NCI-H2171 (cell line): ENCODE measurements around the gene FNDC3A.
"Not testable (repeated sequence)": the region's sequence is repeated elsewhere in the genome, so short reads cannot be mapped to it uniquely, and the experiment has no call there.

Experiments
- DNase-seq: peaks from one replicate; lab custom pipeline; 2025; lab: John Stamatoyannopoulos, UW

FNDC3A gene

DNA sequence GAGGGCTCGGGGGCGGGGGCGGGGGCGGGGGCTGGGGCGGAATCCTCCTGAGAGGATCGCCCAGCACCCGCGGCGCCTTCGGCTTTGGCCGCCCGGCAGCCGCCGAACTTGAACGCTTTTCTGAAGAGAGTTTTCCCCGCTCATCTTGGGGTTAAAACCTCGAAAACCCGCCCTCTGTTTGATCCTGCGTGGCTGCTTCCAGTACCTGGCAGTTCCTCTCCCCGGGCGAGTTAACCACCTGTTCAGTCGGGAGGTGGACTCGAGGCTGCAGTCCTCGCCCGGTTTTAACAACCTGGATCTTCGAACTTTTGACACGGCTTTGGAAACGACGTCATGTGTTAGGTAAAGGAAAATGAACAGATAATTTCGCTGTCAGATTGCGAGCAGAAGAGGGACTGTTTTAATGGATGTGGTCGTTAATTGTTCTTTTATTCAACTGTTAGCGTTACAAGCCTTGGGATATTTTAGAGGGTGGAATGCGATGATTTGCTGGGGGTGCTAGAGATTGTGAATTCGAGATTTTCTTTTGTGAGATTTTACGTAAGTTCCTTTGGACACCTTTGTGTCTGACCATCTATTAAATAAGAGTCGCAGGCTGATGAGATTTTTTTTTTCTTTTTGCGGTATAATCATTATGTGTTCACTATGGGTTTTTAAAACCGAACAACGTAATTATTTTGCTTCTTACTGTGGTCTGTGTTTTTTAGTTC lies 1.0 kb downstream of the FNDC3A start:
- peak; percentile 82 for DNase-seq

- DNase-seq, result no peak
Measured at GRCh38 chr13:48977286-48977625, 1.5 kb downstream of the FNDC3A start.

- DNase-seq, result no peak
Measured at GRCh38 chr13:48977973-48978372, 2.3 kb downstream of the FNDC3A start.

- no peak for DNase-seq
Measured at GRCh38 chr13:48978942-48979601, 3.4 kb downstream of the FNDC3A start.

DNA sequence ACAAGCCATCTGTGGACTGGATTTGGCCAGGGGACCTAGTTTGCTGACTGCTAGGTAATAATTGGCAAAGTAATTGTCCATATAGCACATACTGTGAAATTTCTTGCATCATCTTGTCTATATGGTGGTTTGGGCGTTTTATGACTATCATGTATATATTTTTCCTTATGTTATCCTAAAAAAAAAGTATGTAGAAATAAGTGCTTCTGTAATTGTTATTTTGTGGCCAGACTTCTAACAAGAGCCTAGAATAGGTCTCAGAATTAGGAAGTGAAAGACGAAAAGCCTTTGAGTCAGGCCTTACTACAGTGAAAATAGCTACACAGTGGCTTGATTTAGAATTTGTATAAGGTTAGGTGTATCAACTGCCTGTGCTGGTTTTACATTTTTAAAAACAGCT lies 4.2 kb downstream of the FNDC3A start:
- DNase-seq, result no peak

GRCh38 chr13:48983331-48983730 lies 7.6 kb downstream of the FNDC3A start:
- DNase-seq, result no peak

- DNase-seq, result no peak
Measured at GRCh38 chr13:48985756-48986155, 10.0 kb downstream of the FNDC3A start.

DNA sequence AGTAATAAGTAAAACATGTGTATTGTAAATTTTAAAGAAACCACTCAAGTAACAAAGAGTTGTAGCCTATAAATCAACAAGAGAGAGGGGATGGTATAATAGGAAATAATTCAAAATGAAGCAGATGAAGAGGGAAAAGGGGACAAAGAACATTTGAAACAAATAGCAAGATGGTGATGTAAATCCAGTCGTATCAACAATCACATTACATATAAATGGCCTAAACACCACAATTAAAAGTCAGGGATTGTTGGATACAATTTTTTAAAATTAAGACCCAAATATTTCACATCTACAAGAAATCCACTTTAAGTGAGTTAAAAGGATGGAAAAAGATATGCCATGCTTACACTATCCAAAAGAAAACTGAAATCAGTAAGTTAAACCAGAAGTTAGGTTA lies 15.2 kb downstream of the FNDC3A start:
- no peak for DNase-seq

GRCh38 chr13:48993150-48993549 lies 17.4 kb downstream of the FNDC3A start:
- DNase-seq, result no peak

- no peak for DNase-seq
Measured at GRCh38 chr13:48994706-48995105, 19.0 kb downstream of the FNDC3A start.

DNA sequence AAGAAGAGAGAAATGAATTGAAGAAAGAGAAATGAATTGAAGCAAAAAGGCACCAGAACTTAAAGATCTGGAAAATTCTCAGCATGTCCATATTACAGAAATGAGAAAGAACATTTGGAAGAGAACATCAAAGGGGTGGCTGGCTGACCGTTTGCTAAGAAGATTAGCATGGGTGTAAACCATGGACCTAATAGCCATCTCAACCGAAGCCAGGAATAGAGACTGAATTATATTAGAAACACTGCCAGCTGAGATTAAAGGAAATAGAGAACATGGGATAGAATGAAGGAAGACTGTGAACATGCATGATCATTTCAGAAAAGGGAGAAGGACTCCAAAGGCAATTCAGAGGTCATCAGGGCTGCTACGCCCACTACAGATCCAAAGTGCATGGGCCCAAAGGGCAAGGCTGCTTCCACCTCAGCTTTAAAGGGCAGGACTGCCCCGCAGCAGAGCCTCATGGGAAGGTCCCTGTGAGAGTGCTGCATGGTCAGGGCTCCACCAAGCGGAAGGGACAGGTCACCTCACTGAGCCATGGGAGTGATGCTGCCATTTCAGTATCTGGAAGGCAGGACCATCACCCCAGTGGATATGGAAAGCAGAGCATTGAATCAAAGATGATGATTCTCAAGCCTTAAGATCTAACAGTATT lies 23.1 kb downstream of the FNDC3A start:
- DNase-seq, result no peak

DNA sequence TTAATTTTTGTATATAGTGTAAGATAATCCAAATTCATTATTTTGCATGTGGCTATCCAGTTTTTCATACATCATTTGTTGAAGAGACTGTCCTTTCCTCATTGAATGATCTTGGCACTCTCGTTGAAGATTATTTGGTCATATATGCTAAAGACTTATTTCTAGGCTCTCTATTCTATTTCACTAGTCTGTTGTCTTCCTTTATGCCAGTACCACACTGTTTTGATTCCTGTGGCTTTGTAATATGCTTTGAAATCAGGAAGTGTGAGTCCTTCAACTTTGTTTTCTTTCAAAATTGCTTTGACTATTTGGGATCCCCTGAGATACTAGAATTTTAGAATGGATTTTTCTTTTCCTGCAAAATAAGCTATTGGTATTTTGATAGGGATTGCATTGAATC lies 24.5 kb downstream of the FNDC3A start:
- no peak for DNase-seq

DNA sequence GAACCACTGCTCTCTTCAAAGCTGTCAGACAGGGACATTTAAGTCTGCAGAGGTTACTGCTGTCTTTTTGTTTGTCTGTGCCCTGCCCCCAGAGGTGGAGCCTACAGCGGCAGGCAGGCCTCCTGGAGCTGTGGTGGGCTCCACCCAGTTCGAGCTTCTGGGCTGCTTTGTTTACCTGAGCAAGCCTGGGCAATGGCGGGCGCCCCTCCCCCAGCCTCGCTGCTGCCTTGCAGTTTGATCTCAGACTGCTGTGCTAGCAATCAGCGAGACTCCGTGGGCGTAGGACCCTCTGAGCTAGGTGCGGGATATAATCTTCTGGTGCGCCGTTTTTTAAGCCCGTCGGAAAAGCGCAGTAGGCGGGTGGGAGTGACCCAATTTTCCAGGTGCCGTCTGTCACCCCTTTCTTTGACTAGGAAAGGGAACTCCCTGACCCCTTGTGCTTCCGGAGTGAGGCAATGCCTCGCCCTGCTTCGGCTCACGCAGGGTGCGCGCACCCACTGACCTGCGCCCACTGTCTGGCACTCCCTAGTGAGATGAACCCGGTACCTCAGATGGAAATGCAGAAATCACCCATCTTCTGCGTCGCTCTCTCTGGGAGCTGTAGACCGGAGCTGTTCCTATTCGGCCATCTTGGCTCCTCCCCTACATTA lies 43.4 kb downstream of the FNDC3A start:
- not testable (repeated sequence) for DNase-seq

- no peak for DNase-seq
Measured at GRCh38 chr13:49020328-49020727, 44.6 kb downstream of the FNDC3A start.

- peak; percentile 36 for DNase-seq
Measured at GRCh38 chr13:49020940-49021553, 45.3 kb downstream of the FNDC3A start.

GRCh38 chr13:49021953-49022352 lies 46.2 kb downstream of the FNDC3A start:
- DNase-seq, result no peak

GRCh38 chr13:49022472-49023144 lies 46.9 kb downstream of the FNDC3A start:
- no peak for DNase-seq

DNA sequence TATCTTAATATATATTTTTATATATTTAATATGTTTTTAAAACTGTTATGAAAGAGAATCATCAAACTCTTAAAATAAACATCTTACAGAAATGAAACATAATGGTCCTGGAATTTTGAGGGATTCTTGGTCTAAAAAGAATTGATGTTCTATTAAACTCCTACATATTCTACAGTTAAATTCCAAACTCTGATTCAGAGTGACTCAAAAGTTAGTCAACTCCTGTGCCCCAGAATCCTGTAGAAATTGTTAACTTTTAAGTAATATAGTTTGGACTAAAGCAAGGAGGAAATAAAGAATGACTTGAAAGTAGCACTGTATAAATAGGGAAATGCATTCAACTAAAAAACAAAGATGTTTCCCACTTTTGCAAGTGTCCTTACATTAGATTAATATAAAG lies 47.7 kb downstream of the FNDC3A start:
- no peak for DNase-seq

DNA sequence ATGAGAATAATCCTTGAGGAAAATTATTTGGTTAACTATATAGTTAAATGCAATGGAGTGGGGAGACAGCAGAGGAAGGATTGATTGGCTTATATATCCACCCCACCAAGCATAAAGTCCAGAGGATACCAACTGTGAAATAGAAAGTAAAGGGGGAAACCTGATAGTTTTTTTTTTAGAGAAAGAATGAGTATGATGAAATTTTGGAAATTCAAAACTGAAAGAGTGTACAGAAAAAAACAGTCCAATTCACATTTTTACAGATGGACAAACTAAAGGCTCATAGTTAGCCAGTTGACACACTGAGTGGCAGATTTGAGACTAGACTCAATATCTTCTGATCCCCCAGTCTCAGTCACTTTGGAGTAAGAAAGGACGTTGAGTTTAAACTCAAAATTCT lies 51.1 kb downstream of the FNDC3A start:
- no peak for DNase-seq

- DNase-seq, result no peak
Measured at GRCh38 chr13:49029570-49029969, 53.9 kb downstream of the FNDC3A start.

GRCh38 chr13:49030213-49030612 lies 54.5 kb downstream of the FNDC3A start:
- no peak for DNase-seq

GRCh38 chr13:49040872-49041271 lies 65.2 kb downstream of the FNDC3A start:
- DNase-seq, result no peak
